IPS DF 4.7 (cell line): ENCODE measurements around the gene RNF113A.
"Not testable (repeated sequence)": the region's sequence is repeated elsewhere in the genome, so short reads cannot be mapped to it uniquely, and the experiment has no call there.

Source experiments
- DNase-seq: peaks from one replicate; pipeline ENCODE4 v3.0.0-alpha.2; 2013; ENCODE audit warnings: low spot score; ENCODE audit errors: extremely low read depth

Gene RNF113A

GRCh38 chrX:119871599-119872395 lies at the start of gene RNF113A, which contains the start of gene NDUFA1:
Gene RNF113A, minus strand, starts transcription at chrX:119871733. Its CDS starts 120 bp downstream, at chrX:119871613.
Gene NDUFA1, plus strand, starts transcription at chrX:119871832. Its CDS starts 80 bp downstream, at chrX:119871912.
- DNase-seq, result no peak

- no peak for DNase-seq
Observed at GRCh38 chrX:119919835-119920585, 48.5 kb upstream of the RNF113A start.

- no peak for DNase-seq
Observed at GRCh38 chrX:119917877-119918276, 46.3 kb upstream of the RNF113A start.

- DNase-seq, result no peak
Observed at GRCh38 chrX:119916310-119916709, 44.8 kb upstream of the RNF113A start.

GRCh38 chrX:119900976-119901375 lies 29.4 kb upstream of the RNF113A start:
- no peak for DNase-seq

- no peak for DNase-seq
Observed at GRCh38 chrX:119899125-119899524, 27.6 kb upstream of the RNF113A start.

GRCh38 chrX:119895843-119896326 lies 24.4 kb upstream of the RNF113A start, which contains the start of gene AKAP14:
Gene AKAP14, plus strand, starts transcription at chrX:119895893. Its CDS starts 7,331 bp downstream, at chrX:119903224.
- no peak for DNase-seq

- DNase-seq, result not testable (repeated sequence)
Observed at GRCh38 chrX:119891961-119892692, 20.6 kb upstream of the RNF113A start.

GRCh38 chrX:119890626-119891025 lies 19.1 kb upstream of the RNF113A start:
- DNase-seq, result not testable (repeated sequence)

GRCh38 chrX:119887721-119888425 lies 16.3 kb upstream of the RNF113A start:
- no peak for DNase-seq

- DNase-seq, result no peak
Observed at GRCh38 chrX:119885554-119886428, 14.3 kb upstream of the RNF113A start.

GRCh38 chrX:119880552-119881437 lies 9.3 kb upstream of the RNF113A start:
- DNase-seq, result no peak

GRCh38 chrX:119880076-119880475 lies 8.5 kb upstream of the RNF113A start:
- no peak for DNase-seq

- no peak for DNase-seq
Observed at GRCh38 chrX:119878740-119879139, 7.2 kb upstream of the RNF113A start.

GRCh38 chrX:119871245-119871598 lies 311 bp downstream of the RNF113A start:
- DNase-seq, result no peak

- DNase-seq, result no peak
Observed at GRCh38 chrX:119870626-119871131, 854 bp downstream of the RNF113A start.

- DNase-seq, result no peak
Observed at GRCh38 chrX:119853444-119853843, 18.1 kb downstream of the RNF113A start.
